ENCODE measurements around the gene ARHGEF7. TPM values are rescaled to one million over a fixed set of nuclear protein-coding genes. Genes with fewer than 3 reads are reported as not detected.

Gene ARHGEF7
- total RNA-seq, 1 donor from 2014 or later: 86.5 TPM

DNA sequence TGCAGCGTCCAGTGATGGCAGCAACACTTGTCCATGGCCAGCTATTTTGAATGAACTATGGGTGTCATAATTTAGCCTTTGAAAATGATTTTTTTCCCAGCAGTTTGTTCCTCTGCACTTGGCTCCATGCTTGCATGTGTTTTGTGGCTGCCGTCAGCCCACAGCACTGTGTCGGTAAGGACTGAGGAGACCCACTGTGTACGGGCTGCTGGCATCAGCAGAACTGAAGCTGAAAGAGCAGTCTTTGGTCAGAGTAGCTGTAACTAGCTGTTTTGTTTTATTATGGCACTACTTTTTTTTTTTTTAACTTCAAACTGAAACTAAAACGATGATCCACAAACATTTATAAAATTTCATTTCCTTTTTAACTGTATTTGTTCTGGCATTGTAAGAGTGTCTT lies 155.0 kb downstream of the ARHGEF7 start:
- DNase-seq (ENCODE audit: low spot score, unreplicated experiment): no peak
- H3K4me3 Mint-ChIP-seq (ENCODE audit: low read depth): no peak overlapping the region
- no peaks in the 10 kb centered on the region for H3K27me3 Mint-ChIP-seq
- no peak overlapping the region for H3K27ac Mint-ChIP-seq
- peaks cover 16% of the 10 kb centered on the region for H3K36me3 Mint-ChIP-seq (ENCODE audit: insufficient read depth)
- TF ChIP-seq, protein P1, sequence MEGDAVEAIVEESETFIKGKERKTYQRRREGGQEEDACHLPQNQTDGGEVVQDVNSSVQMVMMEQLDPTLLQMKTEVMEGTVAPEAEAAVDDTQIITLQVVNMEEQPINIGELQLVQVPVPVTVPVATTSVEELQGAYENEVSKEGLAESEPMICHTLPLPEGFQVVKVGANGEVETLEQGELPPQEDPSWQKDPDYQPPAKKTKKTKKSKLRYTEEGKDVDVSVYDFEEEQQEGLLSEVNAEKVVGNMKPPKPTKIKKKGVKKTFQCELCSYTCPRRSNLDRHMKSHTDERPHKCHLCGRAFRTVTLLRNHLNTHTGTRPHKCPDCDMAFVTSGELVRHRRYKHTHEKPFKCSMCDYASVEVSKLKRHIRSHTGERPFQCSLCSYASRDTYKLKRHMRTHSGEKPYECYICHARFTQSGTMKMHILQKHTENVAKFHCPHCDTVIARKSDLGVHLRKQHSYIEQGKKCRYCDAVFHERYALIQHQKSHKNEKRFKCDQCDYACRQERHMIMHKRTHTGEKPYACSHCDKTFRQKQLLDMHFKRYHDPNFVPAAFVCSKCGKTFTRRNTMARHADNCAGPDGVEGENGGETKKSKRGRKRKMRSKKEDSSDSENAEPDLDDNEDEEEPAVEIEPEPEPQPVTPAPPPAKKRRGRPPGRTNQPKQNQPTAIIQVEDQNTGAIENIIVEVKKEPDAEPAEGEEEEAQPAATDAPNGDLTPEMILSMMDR (IDR thresholded peaks at IDR 0.05; ENCODE audit: unreplicated experiment): no peak
- no peaks in the 10 kb centered on the region for H3K9me3 Mint-ChIP-seq (ENCODE audit: low read depth)
- H3K4me1 Mint-ChIP-seq (ENCODE audit: low read depth): no peaks in the 10 kb centered on the region

GRCh38 chr13:111270765-111271698 lies 155.9 kb downstream of the ARHGEF7 start:
- Mint-ChIP-seq H3K36me3 (ENCODE audit: insufficient read depth) (peaks cover 16% of the 10 kb centered on the region), H3K4me3 (ENCODE audit: low read depth) (no peak overlapping the region), H3K27me3 (no peaks in the 10 kb centered on the region), H3K4me1 (ENCODE audit: low read depth) (no peaks in the 10 kb centered on the region), H3K9me3 (ENCODE audit: low read depth) (no peaks in the 10 kb centered on the region), H3K27ac (no peak overlapping the region)
- TF ChIP-seq, protein P1 (IDR thresholded peaks at IDR 0.05; ENCODE audit: unreplicated experiment): no peak
- DNase-seq (ENCODE audit: low spot score, unreplicated experiment): no peak

GRCh38 chr13:111272117-111272516 lies 157.0 kb downstream of the ARHGEF7 start:
- Mint-ChIP-seq H3K36me3 (ENCODE audit: insufficient read depth) (peaks cover 14% of the 10 kb centered on the region), H3K9me3 (ENCODE audit: low read depth) (no peaks in the 10 kb centered on the region), H3K27ac (no peak overlapping the region), H3K4me1 (ENCODE audit: low read depth) (no peaks in the 10 kb centered on the region), H3K27me3 (no peaks in the 10 kb centered on the region), H3K4me3 (ENCODE audit: low read depth) (no peak overlapping the region)
- no peak for DNase-seq (ENCODE audit: low spot score, unreplicated experiment)
- TF ChIP-seq, protein P1 (IDR thresholded peaks at IDR 0.05; ENCODE audit: unreplicated experiment): no peak

DNA sequence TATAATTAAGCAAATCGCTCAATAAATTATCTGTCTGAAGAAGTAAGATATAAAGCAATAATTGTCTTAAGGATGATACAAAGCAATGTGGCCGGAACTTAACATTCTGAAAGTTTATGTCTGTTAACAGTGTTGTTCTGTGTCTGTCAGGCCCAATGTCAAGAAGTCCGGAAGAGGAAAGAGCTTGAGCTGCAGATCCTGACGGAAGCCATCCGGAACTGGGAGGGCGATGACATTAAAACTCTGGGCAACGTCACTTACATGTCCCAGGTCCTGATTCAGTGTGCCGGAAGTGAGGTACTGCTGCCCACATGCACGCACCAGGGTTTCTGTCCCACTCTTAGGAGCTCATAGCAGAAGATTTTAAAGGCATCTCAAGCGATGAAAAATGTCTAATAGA lies 160.3 kb downstream of the ARHGEF7 start:
- TF ChIP-seq, protein P1 (IDR thresholded peaks at IDR 0.05; ENCODE audit: unreplicated experiment): no peak
- peaks cover 18% of the 10 kb centered on the region for H3K36me3 Mint-ChIP-seq (ENCODE audit: insufficient read depth)
- no peak overlapping the region for H3K27ac Mint-ChIP-seq
- H3K27me3 Mint-ChIP-seq: no peaks in the 10 kb centered on the region
- DNase-seq (ENCODE audit: low spot score, unreplicated experiment): no peak
- no peaks in the 10 kb centered on the region for H3K9me3 Mint-ChIP-seq (ENCODE audit: low read depth)
- no peak overlapping the region for H3K4me3 Mint-ChIP-seq (ENCODE audit: low read depth)
- no peaks in the 10 kb centered on the region for H3K4me1 Mint-ChIP-seq (ENCODE audit: low read depth)

DNA sequence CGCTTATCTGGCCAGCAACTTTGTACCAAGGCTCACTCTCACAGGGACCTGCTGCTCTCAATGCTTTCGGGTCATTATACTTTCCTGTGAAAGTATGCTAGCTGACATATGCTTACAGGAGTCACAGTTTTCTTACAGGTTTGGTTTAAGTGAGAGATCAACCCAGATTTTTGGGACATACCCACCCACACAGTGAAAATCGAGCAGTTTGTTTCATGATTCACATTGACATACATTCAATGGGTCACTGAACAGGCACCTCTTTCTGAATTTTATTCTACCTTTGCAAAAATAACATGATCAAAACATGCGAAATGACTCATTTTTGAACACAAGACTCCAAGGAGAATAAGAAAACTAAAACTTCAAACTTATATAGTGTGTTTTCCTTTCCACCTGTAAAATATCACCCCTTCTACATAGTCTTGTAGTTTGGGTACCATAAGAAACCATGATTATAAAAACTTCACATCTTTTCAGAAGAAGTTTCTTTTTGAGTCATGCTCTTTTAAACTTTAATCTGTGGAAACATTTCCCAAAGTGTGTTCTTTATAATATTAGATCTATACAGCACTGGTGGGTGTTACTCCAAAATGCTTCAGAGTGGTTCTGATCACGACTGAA lies 161.0 kb downstream of the ARHGEF7 start:
- TF ChIP-seq, protein P1 (IDR thresholded peaks at IDR 0.05; ENCODE audit: unreplicated experiment): no peak
- Mint-ChIP-seq H3K9me3 (ENCODE audit: low read depth) (no peaks in the 10 kb centered on the region), H3K27me3 (no peaks in the 10 kb centered on the region), H3K4me1 (ENCODE audit: low read depth) (peaks cover 2% of the 10 kb centered on the region), H3K27ac (no peak overlapping the region), H3K4me3 (ENCODE audit: low read depth) (no peak overlapping the region), H3K36me3 (ENCODE audit: insufficient read depth) (peaks cover 17% of the 10 kb centered on the region)
- DNase-seq (ENCODE audit: low spot score, unreplicated experiment): no peak

All from progenitor cell of endocrine pancreas (in vitro differentiated cells).